ENCODE data around the gene PPP2R1B. TPM values are rescaled to one million over a fixed set of nuclear protein-coding genes. Genes with fewer than 3 reads are reported as not detected.
A peak's percentile ranks its signal among the peaks of the same experiment; 100 is the strongest.

Gene PPP2R1B
- total RNA-seq, 4 donors from 2014 or later = 30.9 to 139 (median 78.8) TPM

DNA sequence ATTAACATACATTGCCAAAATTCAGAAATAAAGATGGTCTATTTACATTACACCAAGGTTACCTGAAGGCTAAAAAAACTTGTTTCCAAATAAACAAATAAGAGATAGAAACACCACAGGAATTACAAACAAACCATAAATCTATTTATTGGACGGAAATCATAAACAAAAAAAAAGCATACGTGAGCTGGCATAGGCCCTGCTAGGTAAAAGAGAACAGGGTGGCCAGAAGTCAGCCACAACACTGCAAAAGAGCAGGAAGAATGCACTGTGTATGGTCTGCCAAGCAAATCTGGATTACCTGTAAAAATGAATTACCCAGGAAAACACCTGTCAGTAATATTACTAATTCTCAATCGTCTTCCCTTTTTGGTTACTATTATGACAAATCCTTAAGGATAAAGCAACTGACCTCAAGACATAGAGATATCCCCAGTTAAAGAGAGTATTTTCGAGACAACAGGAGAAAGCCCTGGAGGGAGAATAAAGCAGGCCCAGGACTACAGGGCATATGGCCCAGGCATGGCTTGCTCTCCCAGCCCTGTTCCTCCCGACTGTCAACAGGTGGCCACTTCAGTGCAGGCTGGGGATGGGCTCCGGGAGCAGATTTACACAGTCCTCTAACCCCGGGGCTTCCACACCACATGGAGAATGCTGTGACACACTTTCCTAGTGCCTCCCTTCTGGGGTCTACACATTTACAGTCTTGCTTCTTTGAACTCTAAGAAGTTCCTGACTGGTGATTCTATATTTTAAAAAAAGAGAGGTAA, 18.0 kb downstream of the PPP2R1B start:
- TF ChIP-seq, protein P1, sequence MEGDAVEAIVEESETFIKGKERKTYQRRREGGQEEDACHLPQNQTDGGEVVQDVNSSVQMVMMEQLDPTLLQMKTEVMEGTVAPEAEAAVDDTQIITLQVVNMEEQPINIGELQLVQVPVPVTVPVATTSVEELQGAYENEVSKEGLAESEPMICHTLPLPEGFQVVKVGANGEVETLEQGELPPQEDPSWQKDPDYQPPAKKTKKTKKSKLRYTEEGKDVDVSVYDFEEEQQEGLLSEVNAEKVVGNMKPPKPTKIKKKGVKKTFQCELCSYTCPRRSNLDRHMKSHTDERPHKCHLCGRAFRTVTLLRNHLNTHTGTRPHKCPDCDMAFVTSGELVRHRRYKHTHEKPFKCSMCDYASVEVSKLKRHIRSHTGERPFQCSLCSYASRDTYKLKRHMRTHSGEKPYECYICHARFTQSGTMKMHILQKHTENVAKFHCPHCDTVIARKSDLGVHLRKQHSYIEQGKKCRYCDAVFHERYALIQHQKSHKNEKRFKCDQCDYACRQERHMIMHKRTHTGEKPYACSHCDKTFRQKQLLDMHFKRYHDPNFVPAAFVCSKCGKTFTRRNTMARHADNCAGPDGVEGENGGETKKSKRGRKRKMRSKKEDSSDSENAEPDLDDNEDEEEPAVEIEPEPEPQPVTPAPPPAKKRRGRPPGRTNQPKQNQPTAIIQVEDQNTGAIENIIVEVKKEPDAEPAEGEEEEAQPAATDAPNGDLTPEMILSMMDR (IDR thresholded peaks at IDR 0.05) = no peak
- no peak for ATAC-seq (ENCODE audit: low FRiP score)
- no peak for DNase-seq (ENCODE audit: low spot score)

DNA sequence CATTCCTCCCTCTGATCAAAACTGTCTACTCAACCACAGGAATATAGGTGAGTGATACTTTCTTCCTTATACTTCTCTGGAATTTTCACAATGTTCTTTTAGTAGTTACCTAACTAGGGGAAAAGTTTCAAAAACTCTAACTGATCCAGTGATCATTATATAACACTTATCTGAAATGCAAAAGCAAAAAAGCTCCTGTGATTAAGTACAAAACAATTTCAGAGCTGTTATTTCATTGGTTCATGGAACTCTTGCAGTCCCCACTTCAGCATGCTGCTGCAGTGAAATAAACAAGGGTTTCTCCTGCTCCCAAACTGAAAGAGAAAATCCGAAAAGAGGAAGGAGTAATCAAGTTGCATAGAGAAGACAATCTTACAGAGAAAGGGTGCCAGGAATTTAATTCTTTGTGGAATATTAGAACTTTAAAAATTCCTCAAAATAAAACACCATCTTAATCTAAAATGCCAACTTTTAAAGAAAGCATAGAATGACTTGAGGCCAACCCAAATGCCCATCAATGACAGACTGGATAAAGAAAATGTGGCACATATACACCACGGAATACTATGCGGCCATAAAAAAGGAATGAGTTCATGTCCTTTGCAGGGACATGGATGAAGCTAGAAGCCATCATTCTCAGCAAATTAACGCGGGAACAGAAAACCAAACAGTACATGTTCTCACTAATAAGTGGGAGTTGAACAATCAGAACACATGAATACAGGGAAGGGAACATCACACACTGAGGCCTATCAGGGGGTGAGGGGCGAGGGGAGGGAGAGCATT, 20.3 kb downstream of the PPP2R1B start:
- TF ChIP-seq, protein P1 (IDR thresholded peaks at IDR 0.05) = no peak
- DNase-seq (ENCODE audit: low spot score) (no peak), ATAC-seq (ENCODE audit: low FRiP score) (peak; percentile 63)

DNA sequence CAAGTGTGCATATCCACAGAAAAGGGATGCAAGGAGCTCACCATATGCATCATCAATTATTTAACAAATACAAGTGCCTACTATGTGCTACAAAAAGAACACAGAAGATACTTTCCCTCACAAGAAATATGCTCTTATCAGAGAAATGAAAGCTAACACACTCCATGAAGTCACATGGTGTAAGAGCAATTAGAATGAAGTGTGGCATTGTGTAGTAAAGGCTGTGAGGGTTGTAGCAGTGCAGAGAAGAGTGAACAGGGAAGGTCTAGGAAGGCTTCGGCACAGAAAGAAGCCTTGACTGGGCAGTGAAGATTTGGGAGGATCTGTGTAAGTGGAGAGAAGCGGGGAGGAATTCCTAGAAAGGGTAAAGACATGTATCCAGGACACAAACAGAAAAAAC, 22.5 kb downstream of the PPP2R1B start:
- TF ChIP-seq, protein P1 (IDR thresholded peaks at IDR 0.05) = no peak
- no peak for ATAC-seq (ENCODE audit: low FRiP score)
- DNase-seq (ENCODE audit: low spot score) = no peak

DNA sequence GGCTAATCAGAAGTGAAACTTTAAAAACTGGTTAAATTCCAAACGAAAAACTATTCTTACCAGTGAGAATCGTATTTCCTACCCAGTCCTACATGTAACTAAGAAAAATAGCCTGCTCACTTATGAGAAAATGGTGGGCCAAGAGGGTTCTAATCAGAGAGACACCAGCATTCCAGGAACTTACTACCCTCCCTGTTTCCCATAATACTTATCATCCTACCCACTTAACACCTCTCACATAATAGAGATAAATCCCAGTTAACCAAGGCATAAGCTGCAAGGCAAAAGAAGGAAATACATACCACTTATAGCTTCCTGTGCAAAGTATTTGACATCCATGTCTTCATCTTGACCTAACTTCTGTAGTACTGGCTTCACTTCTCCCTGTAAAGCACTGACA, 24.4 kb downstream of the PPP2R1B start:
- TF ChIP-seq, protein P1 (IDR thresholded peaks at IDR 0.05) = no peak
- DNase-seq (ENCODE audit: low spot score) = no peak
- no peak for ATAC-seq (ENCODE audit: low FRiP score)

DNA sequence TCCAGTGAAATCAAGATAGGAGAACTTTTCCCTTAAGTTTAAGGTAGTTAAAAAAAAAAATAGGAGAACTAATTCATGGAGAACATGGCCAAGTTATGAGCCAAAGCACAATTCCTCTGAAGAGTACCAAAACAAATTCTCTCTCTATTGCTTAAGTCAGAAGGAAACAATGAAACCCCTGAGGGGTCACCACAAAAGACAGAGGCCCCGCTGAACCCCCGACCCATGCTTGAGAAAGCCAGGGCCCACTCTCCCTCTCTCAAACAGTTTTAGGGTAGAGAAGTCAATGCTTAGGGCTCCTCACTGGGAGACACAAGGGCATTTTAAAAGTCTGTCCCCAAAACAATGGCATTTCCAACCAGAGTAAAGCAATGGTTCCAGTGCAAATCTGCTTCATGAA, 26.9 kb downstream of the PPP2R1B start:
- ATAC-seq (ENCODE audit: low FRiP score) = no peak
- TF ChIP-seq, protein P1 (IDR thresholded peaks at IDR 0.05) = no peak
- DNase-seq (ENCODE audit: low spot score) = no peak

DNA sequence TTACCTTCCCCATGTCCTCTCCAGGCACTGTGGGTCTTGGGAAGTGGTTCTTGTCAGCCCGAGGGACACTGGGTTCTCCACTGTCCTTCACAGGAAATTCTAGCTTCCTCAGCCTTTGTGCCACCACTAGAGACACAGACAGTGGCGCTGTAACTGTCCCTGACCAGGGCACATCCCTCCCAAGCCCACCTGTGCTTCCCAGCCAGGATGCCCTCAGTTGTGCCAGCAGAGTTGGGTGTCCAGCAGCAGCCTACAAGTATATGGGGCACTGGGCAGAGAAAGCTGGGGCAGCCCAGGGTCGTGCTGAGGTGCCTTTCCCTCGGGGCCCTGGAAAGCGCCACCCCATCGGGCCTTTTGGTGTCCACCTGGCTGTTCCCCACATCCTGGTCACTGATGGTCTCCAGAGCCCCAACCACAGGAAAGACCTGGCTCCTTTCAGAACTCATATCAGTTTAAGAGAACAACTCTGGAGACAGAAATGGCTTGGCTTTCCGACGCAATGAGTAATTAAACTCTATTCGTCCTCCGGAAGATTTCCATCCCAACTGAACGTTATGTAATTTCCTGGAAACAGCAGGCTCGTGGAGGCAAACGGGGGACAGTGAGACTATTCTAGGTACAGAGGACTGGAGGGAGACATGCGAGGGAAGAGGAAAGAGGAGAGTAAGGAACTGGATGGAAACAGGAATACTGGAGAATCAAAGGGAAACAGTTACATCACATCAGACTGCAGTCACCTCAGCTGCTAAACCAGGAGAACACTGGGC, 28.6 kb downstream of the PPP2R1B start:
- DNase-seq (ENCODE audit: low spot score) (no peak), ATAC-seq (ENCODE audit: low FRiP score) (no peak)
- TF ChIP-seq, protein P1 (IDR thresholded peaks at IDR 0.05) = no peak
